Uterus (tissue), 4 donors: ENCODE results near the gene SWT1. TPM values are rescaled to one million over a fixed set of nuclear protein-coding genes. Genes with fewer than 3 reads are reported as not detected.

ENCODE experiments used
- DNase-seq, 2 donors: peaks; one replicate each; pipeline ENCODE4 v3.0.0-alpha.2; 2019 to 2020
- H3K27ac ChIP-seq, 2 donors: fragments of 200-600 bp; sonication (generic); 1 replicate in 1 of 2; 2 replicates in 1 of 2; pipeline ENCODE4 v1.5.1; 2016 to 2018
- H3K27me3 ChIP-seq, 2 donors: fragments of 200-600 bp; sonication (generic); one replicate each; pipeline ENCODE4 v1.5.1; 2018 to 2019; ENCODE audit warnings: control low read depth in 1 of 2
- H3K36me3 ChIP-seq, 2 donors: fragments of 200-600 bp; sonication (generic); one replicate each; pipeline ENCODE4 v1.5.1; 2019; ENCODE audit warnings: control low read depth in 1 of 2
- H3K4me1 ChIP-seq, 2 donors: fragments of 200-600 bp; sonication (generic); one replicate each; pipeline ENCODE4 v1.5.1; 2018 to 2019; ENCODE audit warnings: control low read depth in 1 of 2
- H3K4me3 ChIP-seq, 2 donors: fragments of 200-600 bp; sonication (generic); 1 replicate in 1 of 2; 2 replicates in 1 of 2; pipeline ENCODE4 v1.5.1; 2018 to 2019; ENCODE audit warnings: mild to moderate bottlenecking in 1 of 2
- H3K9me3 ChIP-seq, 2 donors: fragments of 200-600 bp; sonication (generic); one replicate each; pipeline ENCODE4 v1.5.1; 2019; ENCODE audit warnings: control low read depth in 1 of 2
- CTCF ChIP-seq, 4 experiments: fragments of 200-600 bp in 2 of 4; fragments of 450-650 bp in 2 of 4; sonication (generic) in 2 of 4; IDR thresholded peaks; one replicate each; pipeline ENCODE4 v1.5.1; 2016 to 2019; ENCODE audit warnings: antibody characterized with exemption in 4 of 4, mild to moderate bottlenecking in 2 of 4, moderate library complexity in 1 of 4
- POLR2A ChIP-seq, 2 donors: fragments of 450-650 bp; IDR thresholded peaks; one replicate each; pipeline ENCODE4 v1.6.1; 2016; ENCODE audit warnings: antibody characterized with exemption in 2 of 2, mild to moderate bottlenecking in 1 of 2, moderate library complexity in 1 of 2
- intact Hi-C: fragments of 100-400 bp; cut with DNase I; formaldehyde crosslinking; loops from one replicate; pipeline ENCODE4 v1.15.1; 2023; ENCODE audit warnings: low total_unique reads
- total RNA-seq, 4 donors: library from RNA; depleted of rRNA in 3 of 4; stranded (reverse); fragments of >200 nt in 3 of 4; gene quantifications; one replicate each; pipeline versions ENCODE4 v1.1.0 to v1.2.4, GENCODE V29; 2014 to 2023
- donor health status: DM: yes; HTN: yes; CAD: no.

Gene SWT1
- total RNA-seq: 10 to 100 TPM in 3 of 4 donors, 1 to 10 TPM in 1; 9.2 to 29.4 (median 17.5) TPM

- intact Hi-C loops: no loop called here
- Histone ChIP-seq H3K9me3 (no peaks in the 10 kb centered on the region), H3K36me3 (no peaks in the 10 kb centered on the region), H3K27ac (peak within 1 kb of the TSS; percentile 99), H3K27me3 (no peaks in the 10 kb centered on the region), H3K4me1 (peaks cover 0 to 7% of the 10 kb centered on the region in 2 donors), H3K4me3 (peak within 1 kb of the TSS; percentile 97 to 99)
- DNase-seq: peak; percentile 99 to 100
- peak; percentile 99 for TF ChIP-seq POLR2A (IDR thresholded peaks at IDR 0.05)
- peak in 1 of 4 experiments; percentile 16 for TF ChIP-seq CTCF (IDR thresholded peaks at IDR 0.05)
Observed at GRCh38 chr1:185156854-185157598, at the start of gene SWT1, which contains the start of gene TRMT1L. TSS of gene SWT1 (plus strand) at chr1:185157167. CDS start at chr1:185160842, 3,675 bp downstream. TSS of gene TRMT1L (minus strand) at chr1:185156953. CDS start at chr1:185156712, 241 bp downstream.

- Histone ChIP-seq H3K9me3 (no peaks in the 10 kb centered on the region), H3K4me1 (no peaks in the 10 kb centered on the region), H3K27ac (no peak overlapping the region), H3K27me3 (no peaks in the 10 kb centered on the region), H3K4me3 (no peak overlapping the region), H3K36me3 (no peaks in the 10 kb centered on the region)
- intact Hi-C loops: no loop called here
- no peak for DNase-seq
- TF ChIP-seq POLR2A (IDR thresholded peaks at IDR 0.05) (no peak), CTCF (IDR thresholded peaks at IDR 0.05) (no peak)
Observed at GRCh38 chr1:185108321-185108720, 48.6 kb upstream of the SWT1 start.

GRCh38 chr1:185110145-185110544, 46.8 kb upstream of the SWT1 start:
- Histone ChIP-seq H3K27ac (no peak overlapping the region), H3K9me3 (no peaks in the 10 kb centered on the region), H3K36me3 (no peaks in the 10 kb centered on the region), H3K4me1 (no peaks in the 10 kb centered on the region), H3K27me3 (no peaks in the 10 kb centered on the region), H3K4me3 (no peak overlapping the region)
- DNase-seq: no peak
- intact Hi-C loops: no loop called here
- no peak for TF ChIP-seq POLR2A (IDR thresholded peaks at IDR 0.05)
- TF ChIP-seq CTCF (IDR thresholded peaks at IDR 0.05): no peak

GRCh38 chr1:185111873-185112272, 45.1 kb upstream of the SWT1 start:
- no peaks in the 10 kb centered on the region for H3K27me3 ChIP-seq
- intact Hi-C loops: no loop called here
- no peak for DNase-seq
- no peaks in the 10 kb centered on the region for H3K36me3 ChIP-seq
- TF ChIP-seq CTCF (IDR thresholded peaks at IDR 0.05) (no peak), POLR2A (IDR thresholded peaks at IDR 0.05) (no peak)
- no peak overlapping the region for H3K27ac ChIP-seq
- no peak overlapping the region for H3K4me3 ChIP-seq
- H3K4me1 ChIP-seq: no peaks in the 10 kb centered on the region
- no peaks in the 10 kb centered on the region for H3K9me3 ChIP-seq

- Histone ChIP-seq H3K27me3 (no peaks in the 10 kb centered on the region), H3K4me1 (no peaks in the 10 kb centered on the region), H3K27ac (no peak overlapping the region), H3K9me3 (no peaks in the 10 kb centered on the region), H3K4me3 (no peak overlapping the region), H3K36me3 (no peaks in the 10 kb centered on the region)
- intact Hi-C loops: no loop called here
- TF ChIP-seq POLR2A (IDR thresholded peaks at IDR 0.05) (no peak), CTCF (IDR thresholded peaks at IDR 0.05) (no peak)
- DNase-seq: no peak
Observed at GRCh38 chr1:185112356-185112755, 44.6 kb upstream of the SWT1 start.
